Natural killer cell treated with Interleukin-12 subunit alpha and Interleukin-12 subunit beta and Interleukin-15 and Interleukin-18, amount 100 ng/mL, for 72 hours (primary cell): ENCODE measurements around the gene RSPH6A. TPM values are rescaled to one million over a fixed set of nuclear protein-coding genes. Genes with fewer than 3 reads are reported as not detected.
A peak's percentile ranks its signal among the peaks of the same experiment; 100 is the strongest.

ENCODE experiments used
- ATAC-seq, 2 donors: fragments of 150-1000 bp; cut with Tn5 transposase in 1 of 2; sonication (Bioruptor Pico), chemical (Tn5 transposase) in 1 of 2; 2 replicates each; pipeline ENCODE4 v1.10.0; 2021
- DNase-seq: peaks from one replicate; pipeline ENCODE4 v3.0.0; 2022; ENCODE audit warnings: low spot score
- H3K27ac Mint-ChIP-seq, 2 donors: 1 replicate in 1 of 2; 2 replicates in 1 of 2; pipeline ENCODE4 v1.8.0; 2022; ENCODE audit warnings: mixed read lengths in 2 of 2, mild to moderate bottlenecking in 1 of 2, moderate library complexity in 1 of 2
- H3K27me3 Mint-ChIP-seq, 2 donors: 1 replicate in 1 of 2; 2 replicates in 1 of 2; pipeline ENCODE4 v1.8.0; 2022; ENCODE audit warnings: mixed read lengths in 2 of 2
- H3K36me3 Mint-ChIP-seq: one replicate; pipeline ENCODE4 v1.8.0; 2022; ENCODE audit warnings: mixed read lengths
- H3K4me1 Mint-ChIP-seq, 2 donors: 1 replicate in 1 of 2; 2 replicates in 1 of 2; pipeline ENCODE4 v1.8.0; 2022; ENCODE audit warnings: low read depth in 2 of 2, mixed read lengths in 2 of 2, mild to moderate bottlenecking in 1 of 2
- H3K4me3 Mint-ChIP-seq: one replicate; pipeline ENCODE4 v1.8.0; 2022; ENCODE audit warnings: mixed read lengths
- H3K9me3 Mint-ChIP-seq: 2 replicates; pipeline ENCODE4 v1.8.0; 2022; ENCODE audit warnings: mixed read lengths
- total RNA-seq, 2 donors: library from RNA; stranded (reverse); gene quantifications; one replicate each; pipeline ENCODE4 v1.2.3, GENCODE V29; 2022

The RSPH6A gene
- total RNA-seq, 2 donors from 2014 or later = 0.38 to 0.98 TPM

DNA sequence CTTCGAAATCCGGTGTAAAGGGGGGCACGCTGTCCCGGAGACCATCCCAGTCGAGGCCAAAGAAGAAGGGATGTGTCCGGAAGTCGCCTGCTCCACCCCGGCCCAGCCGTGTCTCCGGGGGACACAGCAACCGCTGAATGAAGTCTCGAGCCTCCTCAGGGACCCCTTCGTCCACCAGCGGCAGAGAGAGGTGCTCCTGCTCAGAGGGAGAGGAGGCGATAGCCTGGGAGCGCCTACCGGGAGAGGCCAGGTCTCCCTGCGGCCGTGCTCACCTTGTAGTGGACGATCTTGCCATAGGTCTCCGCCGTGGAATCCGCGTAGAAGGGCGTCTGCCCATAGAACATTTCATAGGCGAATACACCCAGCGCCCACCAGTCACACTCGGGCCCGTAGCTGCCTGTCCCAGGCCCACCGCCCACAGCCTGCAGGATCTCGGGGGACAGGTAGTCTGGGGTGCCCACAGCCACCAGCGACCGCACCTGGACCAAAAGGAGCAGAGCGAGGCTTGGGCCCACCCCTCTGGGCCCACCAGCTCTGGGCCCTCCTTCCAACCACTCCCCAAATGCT, 37.6 kb downstream of the RSPH6A start:
- no peak overlapping the region for H3K27ac Mint-ChIP-seq
- H3K4me1 Mint-ChIP-seq = peaks cover 15 to 25% of the 10 kb centered on the region in 2 donors
- H3K36me3 Mint-ChIP-seq = no peaks in the 10 kb centered on the region
- ATAC-seq = no peak
- H3K27me3 Mint-ChIP-seq = peaks cover 7% of the 10 kb centered on the region in 2 donors
- DNase-seq = no peak
- H3K4me3 Mint-ChIP-seq = no peak overlapping the region
- no peaks in the 10 kb centered on the region for H3K9me3 Mint-ChIP-seq

DNA sequence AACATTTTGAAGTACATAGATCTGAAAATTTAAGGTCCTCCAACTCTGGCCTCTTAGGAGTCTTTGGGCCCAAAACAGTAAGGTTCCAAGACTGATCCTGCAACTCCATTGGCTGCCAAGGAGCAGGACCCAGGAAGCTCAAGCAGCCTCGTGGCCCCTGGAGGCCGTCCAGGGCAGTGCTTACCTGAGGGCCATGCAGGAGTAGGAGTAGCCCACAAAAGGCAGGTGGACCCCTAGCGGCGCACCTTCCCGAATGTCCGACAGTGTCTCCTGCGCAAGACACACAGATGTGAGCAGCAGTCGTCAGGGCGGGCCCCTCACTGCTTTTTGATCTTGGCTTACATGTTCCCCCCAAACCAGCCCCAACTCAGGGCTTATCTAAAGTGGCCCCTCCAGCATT, 40.3 kb downstream of the RSPH6A start:
- DNase-seq (no peak), ATAC-seq (no peak)
- peaks cover 7% of the 10 kb centered on the region in 2 donors for H3K27me3 Mint-ChIP-seq
- H3K27ac Mint-ChIP-seq = no peak overlapping the region
- H3K36me3 Mint-ChIP-seq = no peaks in the 10 kb centered on the region
- H3K9me3 Mint-ChIP-seq = no peaks in the 10 kb centered on the region
- peaks cover 15 to 24% of the 10 kb centered on the region in 2 donors for H3K4me1 Mint-ChIP-seq
- H3K4me3 Mint-ChIP-seq = no peak overlapping the region

DNA sequence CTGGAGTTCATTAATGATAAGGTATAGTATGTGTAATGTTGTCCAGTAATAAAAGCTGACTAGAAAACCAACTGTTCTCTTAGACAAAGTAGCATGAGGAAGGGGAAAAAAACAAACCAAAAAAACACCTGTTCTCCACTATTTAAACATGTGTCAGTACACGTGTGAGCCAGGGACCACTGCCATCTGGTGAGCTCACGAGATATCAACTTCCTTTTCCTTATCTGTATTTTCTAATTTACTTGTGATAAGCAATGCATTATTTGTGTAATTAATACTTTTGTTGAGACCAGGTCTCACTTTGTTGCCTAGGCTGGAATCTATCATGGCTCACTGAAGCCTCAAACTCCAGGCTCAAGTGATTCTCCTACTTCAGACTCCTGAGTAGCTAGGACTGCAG, 41.7 kb downstream of the RSPH6A start:
- no peaks in the 10 kb centered on the region for H3K27me3 Mint-ChIP-seq
- no peak overlapping the region for H3K27ac Mint-ChIP-seq
- DNase-seq (no peak), ATAC-seq (no peak)
- H3K9me3 Mint-ChIP-seq = no peaks in the 10 kb centered on the region
- no peak overlapping the region for H3K4me3 Mint-ChIP-seq
- no peaks in the 10 kb centered on the region for H3K36me3 Mint-ChIP-seq
- peaks cover 5 to 18% of the 10 kb centered on the region in 2 donors for H3K4me1 Mint-ChIP-seq

DNA sequence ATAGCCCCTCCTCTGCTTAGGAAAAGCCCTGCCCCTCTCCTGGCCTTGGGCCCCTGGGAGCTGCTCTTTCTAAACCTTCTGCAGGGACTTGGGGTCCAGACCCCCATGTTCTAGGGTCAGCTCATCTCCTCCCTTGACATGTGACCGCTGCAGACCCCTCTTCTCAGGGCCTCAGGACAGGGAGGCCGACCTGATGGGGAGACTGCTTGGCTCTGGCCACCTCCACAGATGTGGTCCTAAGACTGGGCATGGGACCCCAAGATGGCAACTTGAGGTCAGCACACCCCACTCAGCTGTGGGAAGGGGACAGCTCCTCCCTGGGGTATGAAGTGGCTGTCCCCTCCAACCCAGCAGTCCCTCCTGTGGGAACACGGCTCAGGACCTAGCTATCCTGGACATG, 42.2 kb downstream of the RSPH6A start:
- Mint-ChIP-seq H3K27me3 (no peaks in the 10 kb centered on the region), H3K9me3 (no peaks in the 10 kb centered on the region), H3K27ac (no peak overlapping the region), H3K36me3 (no peaks in the 10 kb centered on the region), H3K4me3 (no peak overlapping the region), H3K4me1 (peaks cover 4 to 17% of the 10 kb centered on the region in 2 donors)
- no peak for DNase-seq
- no peak for ATAC-seq

DNA sequence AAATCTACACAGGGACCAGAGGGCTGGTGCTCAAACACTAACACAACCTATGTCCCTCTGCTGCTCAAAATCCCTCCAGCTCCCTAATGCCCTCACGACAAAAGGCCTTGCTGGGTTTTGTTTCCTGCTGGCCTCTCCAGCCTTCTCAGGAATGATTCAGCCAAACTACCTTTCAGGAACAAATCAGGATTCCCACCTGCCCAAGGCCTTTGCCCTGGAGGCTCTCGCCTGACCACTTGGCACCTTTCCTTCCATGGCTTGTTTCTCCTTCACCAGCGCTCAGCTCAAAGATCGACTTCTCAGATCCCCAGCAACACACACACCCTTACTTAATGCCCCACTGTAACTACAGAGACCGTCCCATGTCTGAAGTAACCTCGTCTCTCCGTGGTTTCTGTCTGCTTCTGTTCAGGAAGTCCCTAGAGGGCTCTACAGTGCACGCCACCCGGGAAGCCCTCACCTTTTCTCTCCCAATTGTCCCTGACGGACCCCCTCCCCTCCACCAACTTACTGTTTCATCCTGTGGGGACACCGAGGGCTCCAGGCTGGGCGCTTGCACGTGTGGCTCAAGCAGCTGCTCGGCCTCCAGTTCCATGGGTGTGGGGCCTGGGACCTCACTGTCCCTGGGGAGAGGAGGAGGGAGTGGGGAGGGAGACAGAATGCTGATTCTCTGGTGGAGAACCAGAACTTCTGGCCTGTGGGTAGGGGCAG, 42.8 kb downstream of the RSPH6A start:
- no peak for DNase-seq
- no peaks in the 10 kb centered on the region for H3K36me3 Mint-ChIP-seq
- peaks cover 4 to 17% of the 10 kb centered on the region in 2 donors for H3K4me1 Mint-ChIP-seq
- no peaks in the 10 kb centered on the region for H3K27me3 Mint-ChIP-seq
- H3K27ac Mint-ChIP-seq = no peak overlapping the region
- H3K9me3 Mint-ChIP-seq = no peaks in the 10 kb centered on the region
- no peak for ATAC-seq
- H3K4me3 Mint-ChIP-seq = no peak overlapping the region

DNA sequence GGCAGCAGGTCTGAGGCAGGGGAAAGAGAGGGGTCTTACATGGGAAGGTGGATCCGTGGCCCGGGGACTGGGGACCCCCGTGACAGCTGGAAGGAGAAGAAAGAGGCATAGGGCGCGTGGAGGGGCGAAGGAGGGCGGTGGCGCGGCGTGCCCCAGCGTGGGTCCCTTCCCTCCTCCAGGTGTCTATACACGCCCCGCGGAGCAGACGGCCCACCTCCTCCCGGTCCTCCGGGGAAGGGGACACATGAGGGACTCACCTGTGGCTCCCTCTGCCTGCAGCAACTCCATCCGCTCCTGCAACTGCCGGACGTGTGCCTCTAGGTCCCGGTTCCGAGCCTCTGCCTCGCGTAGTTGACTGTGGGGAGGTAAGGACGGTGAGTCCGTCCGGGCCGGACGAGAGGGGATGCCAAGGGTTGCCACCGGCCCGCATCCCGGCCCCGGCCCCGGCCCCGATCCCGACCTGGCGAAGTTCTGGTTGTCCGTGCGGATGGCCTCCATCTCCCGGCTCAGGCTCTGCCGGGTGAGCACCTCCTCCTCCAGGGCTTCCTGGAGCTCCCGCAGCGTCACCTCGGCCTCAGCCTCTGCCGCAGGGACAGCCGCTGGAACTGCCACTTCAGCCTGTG, 43.7 kb downstream of the RSPH6A start:
- H3K36me3 Mint-ChIP-seq = no peaks in the 10 kb centered on the region
- no peaks in the 10 kb centered on the region for H3K27me3 Mint-ChIP-seq
- H3K27ac Mint-ChIP-seq = no peak overlapping the region
- ATAC-seq (no peak), DNase-seq (no peak)
- H3K4me3 Mint-ChIP-seq = peak overlapping the region; percentile 39
- no peaks in the 10 kb centered on the region for H3K9me3 Mint-ChIP-seq
- H3K4me1 Mint-ChIP-seq = peaks cover 4 to 14% of the 10 kb centered on the region in 2 donors

DNA sequence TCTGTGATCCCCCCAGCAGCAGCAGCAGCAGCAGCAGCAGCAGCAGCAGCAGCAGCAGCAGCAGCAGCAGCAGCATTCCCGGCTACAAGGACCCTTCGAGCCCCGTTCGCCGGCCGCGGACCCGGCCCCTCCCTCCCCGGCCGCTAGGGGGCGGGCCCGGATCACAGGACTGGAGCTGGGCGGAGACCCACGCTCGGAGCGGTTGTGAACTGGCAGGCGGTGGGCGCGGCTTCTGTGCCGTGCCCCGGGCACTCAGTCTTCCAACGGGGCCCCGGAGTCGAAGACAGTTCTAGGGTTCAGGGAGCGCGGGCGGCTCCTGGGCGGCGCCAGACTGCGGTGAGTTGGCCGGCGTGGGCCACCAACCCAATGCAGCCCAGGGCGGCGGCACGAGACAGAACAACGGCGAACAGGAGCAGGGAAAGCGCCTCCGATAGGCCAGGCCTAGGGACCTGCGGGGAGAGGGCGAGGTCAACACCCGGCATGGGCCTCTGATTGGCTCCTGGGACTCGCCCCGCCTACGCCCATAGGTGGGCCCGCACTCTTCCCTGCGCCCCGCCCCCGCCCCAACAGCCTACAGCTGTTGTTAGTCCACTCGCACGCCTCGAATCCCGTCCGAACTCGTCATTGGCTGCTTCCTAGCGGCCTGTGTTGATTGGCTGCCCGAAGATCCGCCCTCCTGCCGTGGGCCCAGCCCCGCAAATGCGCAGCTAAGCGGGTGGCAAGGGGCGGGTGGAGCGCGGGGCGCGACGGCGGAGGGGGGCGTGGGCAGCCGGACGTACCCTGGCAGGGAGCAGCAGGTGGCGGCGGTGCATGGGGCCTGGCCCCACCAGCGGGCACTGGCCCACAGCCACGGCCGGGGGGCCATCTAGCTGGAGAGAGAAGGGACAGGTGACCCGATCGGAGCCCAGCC, 44.7 kb downstream of the RSPH6A start:
- peak; percentile 78 to 80 for ATAC-seq
- Mint-ChIP-seq H3K4me3 (peak overlapping the region; percentile 88), H3K27me3 (no peaks in the 10 kb centered on the region), H3K9me3 (no peaks in the 10 kb centered on the region), H3K27ac (peak overlapping the region; percentile 83 to 92), H3K36me3 (no peaks in the 10 kb centered on the region), H3K4me1 (peaks cover 4 to 14% of the 10 kb centered on the region in 2 donors)
- peak; percentile 90 for DNase-seq

DNA sequence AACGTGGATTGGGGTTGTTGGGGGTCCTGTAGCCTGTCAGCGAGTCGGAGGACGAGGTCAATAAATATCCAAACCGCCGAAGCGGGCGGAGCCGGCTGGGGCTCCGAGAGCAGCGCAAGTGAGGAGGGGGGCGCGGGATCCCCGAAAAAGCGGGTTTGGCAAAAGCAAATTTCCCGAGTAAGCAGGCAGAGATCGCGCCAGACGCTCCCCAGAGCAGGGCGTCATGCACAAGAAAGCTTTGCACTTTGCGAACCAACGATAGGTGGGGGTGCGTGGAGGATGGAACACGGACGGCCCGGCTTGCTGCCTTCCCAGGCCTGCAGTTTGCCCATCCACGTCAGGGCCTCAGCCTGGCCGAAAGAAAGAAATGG, 45.3 kb downstream of the RSPH6A start:
- no peak for DNase-seq
- Mint-ChIP-seq H3K4me1 (peaks cover 4 to 14% of the 10 kb centered on the region in 2 donors), H3K9me3 (no peaks in the 10 kb centered on the region), H3K27me3 (no peaks in the 10 kb centered on the region), H3K4me3 (peak overlapping the region; percentile 88), H3K36me3 (no peaks in the 10 kb centered on the region), H3K27ac (peak overlapping the region; percentile 83 to 92)
- peak in 1 of 2 donors; percentile 18 for ATAC-seq

DNA sequence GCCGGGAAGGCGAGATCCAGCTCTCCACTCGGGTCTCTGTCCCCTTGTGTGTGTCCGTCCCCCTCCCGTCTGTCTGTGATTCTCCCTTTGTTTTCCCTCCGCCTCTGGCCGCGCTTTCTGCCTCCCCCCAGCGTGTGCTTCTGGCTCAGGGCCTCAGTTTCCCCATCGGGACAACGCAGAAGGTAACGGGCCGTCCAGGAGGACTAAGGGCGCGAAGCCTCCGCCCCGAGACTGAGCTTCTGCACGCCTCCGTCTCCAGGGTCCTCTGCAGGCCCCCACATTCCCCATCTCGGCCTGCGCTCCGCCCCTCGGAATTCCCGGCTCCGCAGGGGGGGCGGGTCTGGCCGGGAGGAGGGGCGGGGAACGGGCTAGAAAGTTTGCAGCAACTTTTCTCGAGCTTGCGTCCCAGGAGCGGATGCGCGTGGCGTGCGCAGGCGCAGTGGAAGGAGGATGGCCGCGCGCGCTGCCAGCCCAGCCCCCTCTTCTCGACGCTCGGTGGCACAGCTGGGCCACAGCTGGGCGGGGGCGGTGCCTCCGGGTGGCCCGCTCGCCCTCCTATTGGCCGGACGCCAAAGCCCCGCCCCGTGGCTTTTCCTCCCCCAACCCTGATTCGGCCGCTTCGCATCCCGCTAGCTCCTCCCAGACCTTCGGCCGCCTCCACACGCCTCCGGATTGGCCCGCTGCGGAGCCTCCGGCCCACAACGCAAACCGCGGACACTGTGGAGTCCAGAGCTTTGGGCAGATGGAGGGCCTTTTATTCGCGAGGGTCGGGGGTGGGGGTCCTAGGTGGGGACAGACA, 45.9 kb downstream of the RSPH6A start, which contains the start of gene SIX5:
SIX5 (minus strand) TSS at position 269 of the 799 bp plus-strand sequence. CDS start 408 bp downstream, outside the sequence.
- ATAC-seq (peak; percentile 88 to 91), DNase-seq (peak; percentile 99)
- no peaks in the 10 kb centered on the region for H3K36me3 Mint-ChIP-seq
- H3K4me3 Mint-ChIP-seq = peak within 1 kb of the TSS; percentile 88
- H3K4me1 Mint-ChIP-seq = peaks cover 4 to 14% of the 10 kb centered on the region in 2 donors
- peak within 1 kb of the TSS; percentile 83 to 92 for H3K27ac Mint-ChIP-seq
- no peaks in the 10 kb centered on the region for H3K27me3 Mint-ChIP-seq
- no peaks in the 10 kb centered on the region for H3K9me3 Mint-ChIP-seq

DNA sequence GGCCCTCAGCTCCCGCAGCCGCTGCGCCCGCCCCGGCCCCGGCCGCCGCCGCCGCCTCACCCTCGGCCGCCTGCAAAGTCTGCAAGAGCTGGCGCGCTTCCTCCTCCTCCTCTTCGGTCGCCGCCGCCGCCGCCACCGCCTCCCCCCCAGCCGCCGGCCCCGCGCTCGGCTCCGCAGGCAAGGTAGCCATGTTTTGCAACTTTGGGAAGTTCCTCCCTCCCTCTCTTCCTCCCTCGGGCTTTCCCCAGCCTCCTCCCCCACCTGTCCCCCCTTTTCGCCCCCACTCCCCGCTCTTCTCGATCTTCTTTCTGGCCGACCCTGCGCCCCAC, 46.5 kb downstream of the RSPH6A start:
- Mint-ChIP-seq H3K9me3 (no peaks in the 10 kb centered on the region), H3K27ac (peak overlapping the region; percentile 83 to 92), H3K36me3 (no peaks in the 10 kb centered on the region), H3K27me3 (no peaks in the 10 kb centered on the region), H3K4me3 (peak overlapping the region; percentile 88), H3K4me1 (peaks cover 4 to 14% of the 10 kb centered on the region in 2 donors)
- ATAC-seq = no peak
- DNase-seq = peak; percentile 75

DNA sequence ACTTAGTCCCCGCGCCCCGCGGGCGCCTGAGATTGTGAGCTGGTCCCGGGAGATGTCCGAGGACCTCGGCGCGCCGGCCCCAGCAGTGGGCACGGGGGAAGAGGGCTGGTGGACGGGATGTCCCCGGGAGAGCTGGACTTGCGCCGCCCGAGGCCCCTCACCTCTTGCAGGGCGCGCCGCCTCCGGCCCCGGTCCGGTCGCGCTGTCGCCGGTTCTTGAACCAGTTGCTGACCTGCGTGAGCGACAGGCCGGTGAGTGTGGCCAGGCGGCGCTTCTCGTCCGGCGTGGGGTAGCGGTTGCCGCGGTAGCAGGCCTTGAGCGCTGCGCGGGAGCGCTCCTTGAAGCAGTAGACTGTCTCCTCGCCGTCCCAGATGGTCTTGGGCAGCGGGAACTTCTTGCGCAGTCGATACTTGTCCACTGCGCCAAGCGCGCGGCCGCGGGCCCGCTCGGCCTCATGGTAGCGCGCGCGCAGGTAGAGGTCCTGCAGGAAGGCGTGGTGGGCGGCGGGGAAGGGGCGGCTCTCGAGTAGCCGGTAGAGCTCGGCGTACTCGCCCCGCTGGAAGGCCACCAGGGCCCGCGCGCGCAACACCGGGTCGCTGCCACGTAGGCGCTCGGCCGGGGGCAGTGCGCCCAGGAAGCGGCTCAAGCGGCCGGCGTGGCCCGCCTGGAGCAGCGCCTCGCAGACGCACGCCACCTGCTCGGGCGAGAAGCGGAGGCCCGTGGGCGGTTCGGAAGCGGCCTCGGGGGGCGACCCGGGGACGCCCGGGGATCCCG, 47.0 kb downstream of the RSPH6A start:
- no peaks in the 10 kb centered on the region for H3K27me3 Mint-ChIP-seq
- no peak for ATAC-seq
- peak overlapping the region; percentile 88 for H3K4me3 Mint-ChIP-seq
- no peaks in the 10 kb centered on the region for H3K36me3 Mint-ChIP-seq
- H3K9me3 Mint-ChIP-seq = no peaks in the 10 kb centered on the region
- H3K4me1 Mint-ChIP-seq = peaks cover 4 to 14% of the 10 kb centered on the region in 2 donors
- H3K27ac Mint-ChIP-seq = no peak overlapping the region
- DNase-seq = no peak

DNA sequence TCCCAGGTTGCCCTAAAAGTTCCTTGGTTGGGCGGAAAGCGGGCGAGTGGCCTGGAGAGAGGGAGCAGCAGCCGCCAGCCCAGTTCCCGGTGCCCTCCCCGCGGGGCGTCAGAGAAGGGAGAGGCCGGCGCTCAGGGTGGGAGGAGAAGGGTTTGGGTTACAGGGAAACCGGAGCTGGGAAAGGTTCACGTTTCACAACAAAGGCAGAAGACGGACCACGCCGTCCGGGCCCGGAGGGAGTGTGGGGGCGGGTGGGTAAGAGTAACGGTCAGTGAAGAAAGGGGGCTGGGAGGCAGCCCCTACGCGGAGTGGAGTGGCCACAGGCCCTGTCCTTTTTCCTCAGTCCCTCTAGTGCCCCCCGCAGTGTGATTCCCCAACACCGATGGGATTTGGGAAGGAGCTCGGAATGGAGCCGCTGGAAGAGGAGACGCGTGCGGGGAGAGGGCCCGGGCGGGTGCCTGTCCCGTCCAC, 47.7 kb downstream of the RSPH6A start:
- no peak for ATAC-seq
- H3K36me3 Mint-ChIP-seq = no peaks in the 10 kb centered on the region

More for the DNA sequence above, 47.7 kb downstream of the RSPH6A start:
- no peak for DNase-seq
- Mint-ChIP-seq H3K4me1 (peaks cover 4 to 14% of the 10 kb centered on the region in 2 donors), H3K4me3 (peak overlapping the region; percentile 48), H3K9me3 (no peaks in the 10 kb centered on the region), H3K27me3 (no peaks in the 10 kb centered on the region), H3K27ac (no peak overlapping the region)
